GM23338 (cell line): ENCODE measurements around the gene TAPBPL. TPM values are rescaled to one million over a fixed set of nuclear protein-coding genes. Genes with fewer than 3 reads are reported as not detected.
"Not testable (repeated sequence)": the region's sequence is repeated elsewhere in the genome, so short reads cannot be mapped to it uniquely, and the experiment has no call there.

Source experiments
- ATAC-seq: fragments of 200-7000 bp; cut with Tn5 transposase; 3 replicates; pipeline ENCODE4 v1.9.1; 2020
- DNase-seq: peaks from one replicate; pipeline ENCODE4 v3.0.0-alpha.2; 2015; ENCODE audit warnings: low spot score
- H2AFZ ChIP-seq: fragments of 200-600 bp; sonication (generic); 2 replicates; pipeline ENCODE4 v1.8.0; 2016; ENCODE audit warnings: antibody characterized with exemption, mild to moderate bottlenecking, moderate library complexity
- H3F3A ChIP-seq: fragments of 200-600 bp; sonication (generic); replicated peaks from 2 replicates; pipeline ENCODE4 v1.8.0; 2017; ENCODE audit warnings: antibody characterized with exemption, mixed run types, low read depth
- H3K27ac ChIP-seq: fragments of 200-600 bp; sonication (generic); 2 replicates; pipeline ENCODE4 v1.6.1; 2016; ENCODE audit warnings: low read depth
- H3K27me3 ChIP-seq: fragments of 200-600 bp; sonication (generic); 2 replicates; pipeline ENCODE4 v1.8.0; 2016; ENCODE audit warnings: mild to moderate bottlenecking, mixed run types, moderate library complexity; ENCODE audit not compliant: insufficient read depth
- H3K36me3 ChIP-seq: fragments of 200-600 bp; sonication (generic); 2 replicates; pipeline ENCODE4 v1.8.0; 2016; ENCODE audit warnings: mild to moderate bottlenecking; ENCODE audit not compliant: insufficient read depth
- H3K4me1 ChIP-seq: fragments of 200-600 bp; sonication (generic); 2 replicates; pipeline ENCODE4 v1.8.0; 2016; ENCODE audit warnings: mild to moderate bottlenecking, moderate library complexity; ENCODE audit not compliant: insufficient read depth
- H3K4me2 ChIP-seq: fragments of 200-600 bp; sonication (generic); 2 replicates; pipeline ENCODE4 v1.7.1; 2017; ENCODE audit warnings: mixed run types
- H3K4me3 ChIP-seq: fragments of 200-600 bp; sonication (generic); 2 replicates; pipeline ENCODE4 v1.6.1; 2016; ENCODE audit warnings: mixed run types
- H3K79me2 ChIP-seq: fragments of 200-600 bp; sonication (generic); replicated peaks from 2 replicates; pipeline ENCODE4 v1.8.0; 2017; ENCODE audit warnings: mild to moderate bottlenecking; ENCODE audit not compliant: insufficient read depth
- H3K9me2 ChIP-seq: fragments of 200-600 bp; sonication (generic); 2 replicates; pipeline ENCODE4 v1.8.0; 2017; ENCODE audit not compliant: insufficient read depth
- H4K20me1 ChIP-seq: fragments of 200-600 bp; sonication (generic); replicated peaks from 2 replicates; pipeline ENCODE4 v1.8.0; 2017; ENCODE audit warnings: mild to moderate bottlenecking; ENCODE audit not compliant: insufficient read depth
- H3K27ac Mint-ChIP-seq: 2 replicates; pipeline ENCODE4 v1.8.0; 2020; ENCODE audit warnings: inconsistent platforms, mild to moderate bottlenecking, moderate library complexity, mixed read lengths
- H3K27me3 Mint-ChIP-seq: 3 replicates; pipeline ENCODE4 v1.8.0; 2022; ENCODE audit warnings: low read depth, mild to moderate bottlenecking, moderate library complexity, mixed read lengths, inconsistent platforms; ENCODE audit not compliant: insufficient read depth, poor library complexity
- H3K36me3 Mint-ChIP-seq: 3 replicates; pipeline ENCODE4 v1.8.0; 2021; ENCODE audit warnings: low read depth, mild to moderate bottlenecking, inconsistent platforms, moderate library complexity, mixed read lengths
- H3K4me1 Mint-ChIP-seq: 3 replicates; pipeline ENCODE4 v1.8.0; 2020; ENCODE audit warnings: mild to moderate bottlenecking, inconsistent platforms, mixed read lengths
- H3K4me3 Mint-ChIP-seq: 3 replicates; pipeline ENCODE4 v1.8.0; 2021; ENCODE audit warnings: moderate library complexity, mild to moderate bottlenecking, inconsistent platforms, mixed read lengths
- H3K9me3 Mint-ChIP-seq: 3 replicates; pipeline ENCODE4 v1.8.0; 2020; ENCODE audit warnings: moderate library complexity, mild to moderate bottlenecking, inconsistent platforms, mixed read lengths
- CREB1 ChIP-seq: fragments of 250-450 bp; sonication (Bioruptor Pico); IDR thresholded peaks from 2 replicates; pipeline ENCODE4 v1.5.0; 2020; ENCODE audit warnings: low read depth, mild to moderate bottlenecking, moderate library complexity
- ETS1 ChIP-seq: IDR thresholded peaks from 2 replicates; pipeline ENCODE4 v1.6.1; 2016; ENCODE audit warnings: antibody characterized with exemption
- EZH2phosphoT487 ChIP-seq: fragments of 200-600 bp; sonication (generic); IDR thresholded peaks from one replicate; pipeline ENCODE4 v1.8.1; 2018; ENCODE audit warnings: antibody characterized with exemption; ENCODE audit not compliant: unreplicated experiment
- JUNB ChIP-seq: IDR thresholded peaks from one replicate; pipeline ENCODE4 v1.6.1; 2016; ENCODE audit warnings: antibody characterized with exemption; ENCODE audit not compliant: unreplicated experiment
- NANOG ChIP-seq: IDR thresholded peaks from 2 replicates; pipeline ENCODE4 v1.6.1; 2016; ENCODE audit warnings: antibody characterized with exemption, borderline replicate concordance
- POLR2AphosphoS5 ChIP-seq: IDR thresholded peaks from 2 replicates; pipeline ENCODE4 v1.6.1; 2016; ENCODE audit warnings: antibody characterized with exemption, low read depth
- STAT1 ChIP-seq: IDR thresholded peaks from one replicate; pipeline ENCODE4 v1.6.1; 2016; ENCODE audit warnings: antibody characterized with exemption; ENCODE audit not compliant: unreplicated experiment
- polyA plus RNA-seq: library from polyadenylated mRNA; unstranded; fragments of >200 nt; fragmentation: Nextera tagmentation; extraction: Ambion mirVana; gene quantifications from 2 replicates; pipeline ENCODE4 v1.2.1, GENCODE V29; 2016
- total RNA-seq: library from RNA; depleted of rRNA; stranded (reverse); fragments of >200 nt; shearing (Covaris generic); gene quantifications from 2 replicates; pipeline ENCODE4 v1.2.3, GENCODE V29; 2014
- TF ChIP-seq, protein P1 (sequence below): fragments of 250-450 bp; sonication (Bioruptor Pico); IDR thresholded peaks from 2 replicates; pipeline ENCODE4 v1.5.0; 2020; ENCODE audit warnings: mild to moderate bottlenecking, moderate library complexity

The TAPBPL gene
- total and polyA plus RNA-seq, 2 experiments from 2014 or later = 0.59 to 0.65 TPM

GRCh38 chr12:6488240-6488639 lies 36.4 kb downstream of the TAPBPL start (continued):
- TF ChIP-seq, protein P1, sequence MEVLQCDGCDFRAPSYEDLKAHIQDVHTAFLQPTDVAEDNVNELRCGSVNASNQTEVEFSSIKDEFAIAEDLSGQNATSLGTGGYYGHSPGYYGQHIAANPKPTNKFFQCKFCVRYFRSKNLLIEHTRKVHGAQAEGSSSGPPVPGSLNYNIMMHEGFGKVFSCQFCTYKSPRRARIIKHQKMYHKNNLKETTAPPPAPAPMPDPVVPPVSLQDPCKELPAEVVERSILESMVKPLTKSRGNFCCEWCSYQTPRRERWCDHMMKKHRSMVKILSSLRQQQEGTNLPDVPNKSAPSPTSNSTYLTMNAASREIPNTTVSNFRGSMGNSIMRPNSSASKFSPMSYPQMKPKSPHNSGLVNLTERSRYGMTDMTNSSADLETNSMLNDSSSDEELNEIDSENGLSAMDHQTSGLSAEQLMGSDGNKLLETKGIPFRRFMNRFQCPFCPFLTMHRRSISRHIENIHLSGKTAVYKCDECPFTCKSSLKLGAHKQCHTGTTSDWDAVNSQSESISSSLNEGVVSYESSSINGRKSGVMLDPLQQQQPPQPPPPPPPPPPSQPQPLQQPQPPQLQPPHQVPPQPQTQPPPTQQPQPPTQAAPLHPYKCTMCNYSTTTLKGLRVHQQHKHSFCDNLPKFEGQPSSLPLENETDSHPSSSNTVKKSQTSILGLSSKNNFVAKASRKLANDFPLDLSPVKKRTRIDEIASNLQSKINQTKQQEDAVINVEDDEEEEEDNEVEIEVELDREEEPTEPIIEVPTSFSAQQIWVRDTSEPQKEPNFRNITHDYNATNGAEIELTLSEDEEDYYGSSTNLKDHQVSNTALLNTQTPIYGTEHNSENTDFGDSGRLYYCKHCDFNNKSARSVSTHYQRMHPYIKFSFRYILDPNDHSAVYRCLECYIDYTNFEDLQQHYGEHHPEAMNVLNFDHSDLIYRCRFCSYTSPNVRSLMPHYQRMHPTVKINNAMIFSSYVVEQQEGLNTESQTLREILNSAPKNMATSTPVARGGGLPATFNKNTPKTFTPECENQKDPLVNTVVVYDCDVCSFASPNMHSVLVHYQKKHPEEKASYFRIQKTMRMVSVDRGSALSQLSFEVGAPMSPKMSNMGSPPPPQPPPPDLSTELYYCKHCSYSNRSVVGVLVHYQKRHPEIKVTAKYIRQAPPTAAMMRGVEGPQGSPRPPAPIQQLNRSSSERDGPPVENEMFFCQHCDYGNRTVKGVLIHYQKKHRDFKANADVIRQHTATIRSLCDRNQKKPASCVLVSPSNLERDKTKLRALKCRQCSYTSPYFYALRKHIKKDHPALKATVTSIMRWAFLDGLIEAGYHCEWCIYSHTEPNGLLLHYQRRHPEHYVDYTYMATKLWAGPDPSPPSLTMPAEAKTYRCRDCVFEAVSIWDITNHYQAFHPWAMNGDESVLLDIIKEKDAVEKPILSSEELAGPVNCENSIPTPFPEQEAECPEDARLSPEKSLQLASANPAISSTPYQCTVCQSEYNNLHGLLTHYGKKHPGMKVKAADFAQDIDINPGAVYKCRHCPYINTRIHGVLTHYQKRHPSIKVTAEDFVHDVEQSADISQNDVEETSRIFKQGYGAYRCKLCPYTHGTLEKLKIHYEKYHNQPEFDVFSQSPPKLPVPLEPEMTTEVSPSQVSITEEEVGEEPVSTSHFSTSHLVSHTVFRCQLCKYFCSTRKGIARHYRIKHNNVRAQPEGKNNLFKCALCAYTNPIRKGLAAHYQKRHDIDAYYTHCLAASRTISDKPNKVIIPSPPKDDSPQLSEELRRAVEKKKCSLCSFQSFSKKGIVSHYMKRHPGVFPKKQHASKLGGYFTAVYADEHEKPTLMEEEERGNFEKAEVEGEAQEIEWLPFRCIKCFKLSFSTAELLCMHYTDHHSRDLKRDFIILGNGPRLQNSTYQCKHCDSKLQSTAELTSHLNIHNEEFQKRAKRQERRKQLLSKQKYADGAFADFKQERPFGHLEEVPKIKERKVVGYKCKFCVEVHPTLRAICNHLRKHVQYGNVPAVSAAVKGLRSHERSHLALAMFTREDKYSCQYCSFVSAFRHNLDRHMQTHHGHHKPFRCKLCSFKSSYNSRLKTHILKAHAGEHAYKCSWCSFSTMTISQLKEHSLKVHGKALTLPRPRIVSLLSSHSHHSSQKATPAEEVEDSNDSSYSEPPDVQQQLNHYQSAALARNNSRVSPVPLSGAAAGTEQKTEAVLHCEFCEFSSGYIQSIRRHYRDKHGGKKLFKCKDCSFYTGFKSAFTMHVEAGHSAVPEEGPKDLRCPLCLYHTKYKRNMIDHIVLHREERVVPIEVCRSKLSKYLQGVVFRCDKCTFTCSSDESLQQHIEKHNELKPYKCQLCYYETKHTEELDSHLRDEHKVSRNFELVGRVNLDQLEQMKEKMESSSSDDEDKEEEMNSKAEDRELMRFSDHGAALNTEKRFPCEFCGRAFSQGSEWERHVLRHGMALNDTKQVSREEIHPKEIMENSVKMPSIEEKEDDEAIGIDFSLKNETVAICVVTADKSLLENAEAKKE (CRISPR knock-in tag) = no peak
- TF ChIP-seq EZH2phosphoT487 (no peak), CREB1 (CRISPR knock-in tag) (no peak)

DNA sequence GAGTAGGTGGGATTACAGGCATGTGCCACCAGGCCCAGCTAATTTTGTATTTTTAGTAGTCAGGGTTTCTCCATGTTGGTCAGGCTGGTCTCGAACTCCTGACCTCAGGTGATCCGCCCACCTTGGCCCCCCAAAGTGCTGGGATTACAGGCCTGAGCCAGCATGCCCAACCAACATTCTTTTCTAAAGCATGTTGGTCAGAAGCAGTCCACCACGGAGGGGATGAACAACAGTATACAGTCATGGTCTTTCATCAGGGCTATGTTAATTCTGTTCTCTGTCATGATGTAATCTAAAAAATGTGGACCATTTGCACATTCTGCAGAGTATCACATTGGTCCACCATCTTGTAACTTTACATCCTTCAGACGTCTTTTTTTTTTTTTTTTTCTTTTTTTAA lies 37.6 kb downstream of the TAPBPL start:
- no peak overlapping the region for H2AFZ ChIP-seq
- peaks cover 4% of the 10 kb centered on the region; the same call in 1 of the 3 replicates for H3K4me1 Mint-ChIP-seq
- no peak overlapping the region for H3K27ac Mint-ChIP-seq
- H3K4me2 ChIP-seq = no peak overlapping the region
- H3K4me3 ChIP-seq = no peak overlapping the region
- H3K9me3 Mint-ChIP-seq = no peaks in the 10 kb centered on the region
- no peak for ATAC-seq
- peaks cover 8% of the 10 kb centered on the region; the same call in 1 of the 2 replicates for H3F3A ChIP-seq
- H3K27me3 Mint-ChIP-seq = peaks cover 8% of the 10 kb centered on the region
- no peaks in the 10 kb centered on the region for H3K27me3 ChIP-seq
- no peak for DNase-seq
- H4K20me1 ChIP-seq = no peaks in the 10 kb centered on the region; the same call in 1 of the 2 replicates
- peaks cover 15% of the 10 kb centered on the region for H3K36me3 Mint-ChIP-seq
- no peaks in the 10 kb centered on the region for H3K9me2 ChIP-seq
- no peak overlapping the region for H3K4me3 Mint-ChIP-seq
- H3K27ac ChIP-seq = 0 out of 2 replicates have a peak overlapping the region, but pooled peaks have one; percentile 61
- H3K4me1 ChIP-seq = peaks cover 11% of the 10 kb centered on the region
- no peaks in the 10 kb centered on the region; the same call in 1 of the 2 replicates for H3K36me3 ChIP-seq
- H3K79me2 ChIP-seq = peaks cover 16% of the 10 kb centered on the region
- TF ChIP-seq STAT1 (no peak), NANOG (no peak), POLR2AphosphoS5 (no peak), ETS1 (no peak), EZH2phosphoT487 (no peak), JUNB (no peak)

GRCh38 chr12:6490673-6491072 lies 38.8 kb downstream of the TAPBPL start:
- not testable (repeated sequence) for H3F3A ChIP-seq, H3K27me3 ChIP-seq, DNase-seq, H3K27ac Mint-ChIP-seq, H3K4me3 ChIP-seq, H3K4me2 ChIP-seq, H3K36me3 ChIP-seq, H3K9me2 ChIP-seq, H3K27ac ChIP-seq, H4K20me1 ChIP-seq, H3K9me3 Mint-ChIP-seq, H2AFZ ChIP-seq, ATAC-seq, H3K4me3 Mint-ChIP-seq, H3K27me3 Mint-ChIP-seq
- peaks cover 23% of the 10 kb centered on the region for H3K4me1 ChIP-seq
- H3K79me2 ChIP-seq = peaks cover 28% of the 10 kb centered on the region
- peaks cover 10% of the 10 kb centered on the region; the same call in 2 of the 3 replicates for H3K4me1 Mint-ChIP-seq
- peaks cover 24% of the 10 kb centered on the region for H3K36me3 Mint-ChIP-seq
